Liver (tissue), 9 donors: ENCODE results near the gene OR2AT4. TPM values are rescaled to one million over a fixed set of nuclear protein-coding genes. Genes with fewer than 3 reads are reported as not detected.

Source experiments
- DNase-seq: peaks from one replicate; pipeline ENCODE4 v3.0.0-alpha.2; 2017; ENCODE audit warnings: low spot score
- H3K27ac ChIP-seq, 2 donors: one replicate each; pipeline ENCODE4 v1.7.0; 2013; ENCODE audit warnings: inconsistent platforms in 2 of 2, low read length in 2 of 2, control low read depth in 1 of 2, low read depth in 1 of 2, mild to moderate bottlenecking in 1 of 2
- H3K27me3 ChIP-seq, 4 donors: one replicate each; pipeline versions ENCODE4 v1.6.1 to v1.7.0; 2013; ENCODE audit warnings: low read length in 3 of 4, inconsistent platforms in 1 of 4, mild to moderate bottlenecking in 1 of 4, moderate library complexity in 1 of 4; ENCODE audit not compliant: control insufficient read depth in 4 of 4, insufficient read depth in 4 of 4
- H3K36me3 ChIP-seq, 4 donors: one replicate each; pipeline versions ENCODE4 v1.6.1 to v1.7.0; 2013; ENCODE audit warnings: low read length in 3 of 4, mild to moderate bottlenecking in 3 of 4, low read depth in 1 of 4, moderate library complexity in 1 of 4; ENCODE audit not compliant: control insufficient read depth in 4 of 4, insufficient read depth in 3 of 4
- H3K4me1 ChIP-seq, 4 donors: one replicate each; pipeline versions ENCODE4 v1.6.1 to v1.7.0; 2013; ENCODE audit warnings: low read length in 3 of 4, mild to moderate bottlenecking in 3 of 4, moderate library complexity in 1 of 4; ENCODE audit not compliant: control insufficient read depth in 4 of 4, insufficient read depth in 4 of 4
- H3K4me3 ChIP-seq, 3 donors: one replicate each; pipeline versions ENCODE4 v1.6.1 to v1.7.0; 2013; ENCODE audit warnings: low read length in 3 of 3, control low read depth in 1 of 3, low read depth in 1 of 3, mild to moderate bottlenecking in 1 of 3
- H3K9ac ChIP-seq, 2 donors: one replicate each; pipeline ENCODE4 v1.7.0; 2013; ENCODE audit warnings: low read length in 2 of 2, mild to moderate bottlenecking in 2 of 2, moderate library complexity in 2 of 2, control low read depth in 1 of 2, low read depth in 1 of 2
- H3K9me3 ChIP-seq, 4 donors: one replicate each; pipeline versions ENCODE4 v1.6.1 to v1.7.0; 2013; ENCODE audit warnings: low read length in 3 of 4; ENCODE audit not compliant: control insufficient read depth in 4 of 4
- ATF3 ChIP-seq: IDR thresholded peaks from 2 replicates; pipeline ENCODE4 v1.6.1; 2016; ENCODE audit warnings: antibody characterized with exemption
- CTCF ChIP-seq: fragments of 150-350 bp; IDR thresholded peaks from 2 replicates; pipeline ENCODE4 v1.5.1; 2017; ENCODE audit warnings: improper control_type of control experiment, low read depth, low read length; ENCODE audit not compliant: missing input control
- EGR1 ChIP-seq, 2 donors: IDR thresholded peaks; 2 replicates each; pipeline ENCODE4 v1.6.1; 2016 to 2018; ENCODE audit warnings: antibody characterized with exemption in 2 of 2, low read depth in 2 of 2
- FOXA1 ChIP-seq: IDR thresholded peaks from 2 replicates; pipeline ENCODE4 v1.6.1; 2016; ENCODE audit warnings: antibody characterized with exemption
- FOXA2 ChIP-seq: IDR thresholded peaks from 2 replicates; pipeline ENCODE4 v1.6.1; 2016; ENCODE audit warnings: antibody characterized with exemption
- GABPA ChIP-seq, 2 donors: IDR thresholded peaks in 1 of 2; conservative IDR thresholded peaks in 1 of 2; 2 replicates each; pipeline ENCODE4 v1.6.1; 2016; ENCODE audit warnings: antibody characterized with exemption in 2 of 2, mild to moderate bottlenecking in 1 of 2, moderate library complexity in 1 of 2
- HNF4A ChIP-seq, 2 donors: conservative IDR thresholded peaks; 2 replicates each; pipeline ENCODE4 v1.6.1; 2016; ENCODE audit warnings: antibody characterized with exemption in 2 of 2, mild to moderate bottlenecking in 2 of 2
- HNF4G ChIP-seq: IDR thresholded peaks from 2 replicates; pipeline ENCODE4 v1.6.1; 2016; ENCODE audit warnings: antibody characterized with exemption
- JUND ChIP-seq, 2 donors: IDR thresholded peaks; 2 replicates each; pipeline ENCODE4 v1.6.1; 2016; ENCODE audit warnings: antibody characterized with exemption in 2 of 2
- MAX ChIP-seq: IDR thresholded peaks from 2 replicates; pipeline ENCODE4 v1.6.1; 2016; ENCODE audit warnings: antibody characterized with exemption
- NR2F2 ChIP-seq: IDR thresholded peaks from 2 replicates; pipeline ENCODE4 v1.6.1; 2016; ENCODE audit warnings: antibody characterized with exemption
- RAD21 ChIP-seq, 2 donors: IDR thresholded peaks; 2 replicates each; pipeline ENCODE4 v1.6.1; 2016; ENCODE audit warnings: antibody characterized with exemption in 2 of 2, mild to moderate bottlenecking in 2 of 2
- REST ChIP-seq: IDR thresholded peaks from 2 replicates; pipeline ENCODE4 v1.6.1; 2016; ENCODE audit warnings: antibody characterized with exemption, mild to moderate bottlenecking
- RXRA ChIP-seq, 2 donors: IDR thresholded peaks; 2 replicates each; pipeline ENCODE4 v1.6.1; 2017 to 2018; ENCODE audit warnings: antibody characterized with exemption in 2 of 2, mild to moderate bottlenecking in 1 of 2
- SP1 ChIP-seq: IDR thresholded peaks from 2 replicates; pipeline ENCODE4 v1.6.1; 2018; ENCODE audit warnings: antibody characterized with exemption, mild to moderate bottlenecking
- ZBTB33 ChIP-seq: IDR thresholded peaks from 2 replicates; pipeline ENCODE4 v1.6.1; 2016; ENCODE audit warnings: antibody characterized with exemption
- polyA plus RNA-seq, 2 donors: library from polyadenylated mRNA; stranded (reverse) in 1 of 2; unstranded in 1 of 2; fragments of 200-250 nt in 1 of 2; fragments of >200 nt in 1 of 2; fragmentation: Nextera tagmentation in 1 of 2; extraction: Ambion mirVana in 1 of 2; gene quantifications; one replicate each; pipeline versions ENCODE4 v1.2.1 to v1.2.3, GENCODE V29; 2013 to 2015
- total RNA-seq, 2 donors: library from RNA; depleted of rRNA; stranded (reverse); fragments of >200 nt; gene quantifications; one replicate each; pipeline ENCODE4 v1.2.3, GENCODE V29; 2014
- donor health status: healthy.
- donor health status: healthy.
- donor health status: healthy.
- donor health status: healthy.
- donor health status: healthy.

OR2AT4 gene
- total and polyA plus RNA-seq, 4 donors = not detected

- no peaks in the 10 kb centered on the region for H3K9me3 ChIP-seq
Measured at GRCh38 chr11:75068993-75069392, 27.7 kb downstream of the OR2AT4 start.

More at GRCh38 chr11:75068993-75069392, 27.7 kb downstream of the OR2AT4 start:
- Histone ChIP-seq H3K27me3 (peaks cover 0 to 4% (median 2%) of the 10 kb centered on the region in 4 donors), H3K4me1 (no peaks in the 10 kb centered on the region), H3K36me3 (no peaks in the 10 kb centered on the region), H3K9ac (no peak overlapping the region), H3K27ac (no peak overlapping the region), H3K4me3 (no peak overlapping the region)
- DNase-seq = no peak
- TF ChIP-seq JUND (IDR thresholded peaks at IDR 0.05) (no peak), FOXA1 (no peak), RAD21 (IDR thresholded peaks at IDR 0.05) (no peak), FOXA2 (no peak), REST (no peak), CTCF (no peak), GABPA (IDR thresholded peaks at IDR 0.05 in 1 of 2, conservative IDR thresholded peaks at IDR 0.05 in 1 of 2) (no peak), NR2F2 (no peak), EGR1 (IDR thresholded peaks at IDR 0.05; ENCODE audit: low read depth in 2 of 2) (no peak), RXRA (IDR thresholded peaks at IDR 0.05) (no peak), MAX (no peak), ZBTB33 (no peak), HNF4A (conservative IDR thresholded peaks at IDR 0.05) (no peak), ATF3 (no peak), SP1 (no peak), HNF4G (no peak)
